H9 (cell line): Measurements from ENCODE around the gene ENOX2. TPM values are rescaled to one million over a fixed set of nuclear protein-coding genes. Genes with fewer than 3 reads are reported as not detected.

ENCODE experiments used
- DNase-seq: peaks from one replicate; pipeline ENCODE4 v3.0.0-alpha.2; 2017
- H2AFZ ChIP-seq: one replicate; pipeline ENCODE4 v1.6.1; 2013; ENCODE audit warnings: mild to moderate bottlenecking, low read length, control low read depth, moderate library complexity
- H2AK5ac ChIP-seq: 2 replicates; pipeline ENCODE4 v1.6.1; 2013; ENCODE audit warnings: low read length, control low read depth, mixed read lengths; ENCODE audit not compliant: insufficient read length
- H2BK120ac ChIP-seq: one replicate; pipeline ENCODE4 v1.6.1; 2013; ENCODE audit warnings: low read depth, mild to moderate bottlenecking, low read length, control low read depth, inconsistent platforms; ENCODE audit not compliant: poor library complexity, severe bottlenecking
- H2BK12ac ChIP-seq: 2 replicates; pipeline ENCODE4 v1.6.1; 2013; ENCODE audit warnings: low read length, control low read depth, mixed read lengths, low read depth; ENCODE audit not compliant: insufficient read length
- H2BK15ac ChIP-seq: 2 replicates; pipeline ENCODE4 v1.6.1; 2013; ENCODE audit warnings: low read depth, low read length, control low read depth
- H2BK20ac ChIP-seq: one replicate; pipeline ENCODE4 v1.6.1; 2013; ENCODE audit warnings: low read depth, mild to moderate bottlenecking, low read length, control low read depth, inconsistent platforms; ENCODE audit not compliant: poor library complexity, severe bottlenecking
- H2BK5ac ChIP-seq: 2 replicates; pipeline ENCODE4 v1.6.1; 2013; ENCODE audit warnings: low read length, control low read depth, mixed read lengths; ENCODE audit not compliant: insufficient read length
- H3K14ac ChIP-seq: 2 replicates; pipeline ENCODE4 v1.6.1; 2013; ENCODE audit warnings: low read length, control low read depth; ENCODE audit not compliant: insufficient read depth
- H3K18ac ChIP-seq: 2 replicates; pipeline ENCODE4 v1.6.1; 2013; ENCODE audit warnings: low read depth, mild to moderate bottlenecking, mixed read lengths, low read length, control low read depth; ENCODE audit not compliant: insufficient read length
- H3K23ac ChIP-seq: 2 replicates; pipeline ENCODE4 v1.6.1; 2013; ENCODE audit warnings: low read length, control low read depth, mixed read lengths, low read depth; ENCODE audit not compliant: insufficient read length
- H3K23me2 ChIP-seq: 2 replicates; pipeline ENCODE4 v1.6.1; 2013; ENCODE audit warnings: low read depth, mild to moderate bottlenecking, mixed read lengths, low read length, control low read depth; ENCODE audit not compliant: insufficient read length, poor library complexity, severe bottlenecking
- H3K27ac ChIP-seq: 2 replicates; pipeline ENCODE4 v1.5.1; 2013; ENCODE audit warnings: low read length, control low read depth, mixed read lengths, low read depth; ENCODE audit not compliant: insufficient read length
- H3K27me3 ChIP-seq: 2 replicates; pipeline ENCODE4 v1.6.1; 2013; ENCODE audit warnings: low read length, control low read depth, inconsistent platforms; ENCODE audit not compliant: insufficient read depth
- H3K4ac ChIP-seq: 2 replicates; pipeline ENCODE4 v1.6.1; 2013; ENCODE audit warnings: low read depth, mild to moderate bottlenecking, control low read depth, inconsistent platforms, low read length, moderate library complexity
- H3K4me1 ChIP-seq: 2 replicates; pipeline ENCODE4 v1.6.1; 2013; ENCODE audit warnings: low read length, control low read depth, inconsistent platforms; ENCODE audit not compliant: insufficient read depth
- H3K4me2 ChIP-seq: 2 replicates; pipeline ENCODE4 v1.6.1; 2013; ENCODE audit warnings: low read length, control low read depth, mixed read lengths; ENCODE audit not compliant: insufficient read length, insufficient read depth
- H3K56ac ChIP-seq: 2 replicates; pipeline ENCODE4 v1.6.1; 2013; ENCODE audit warnings: low read depth, mild to moderate bottlenecking, mixed read lengths, low read length, control low read depth; ENCODE audit not compliant: insufficient read length
- H3K79me1 ChIP-seq: 2 replicates; pipeline ENCODE4 v1.6.1; 2013; ENCODE audit warnings: low read depth, mild to moderate bottlenecking, moderate library complexity, low read length, control low read depth, inconsistent platforms; ENCODE audit not compliant: insufficient read depth, poor library complexity, severe bottlenecking
- H3K79me2 ChIP-seq: 2 replicates; pipeline ENCODE4 v1.6.1; 2013; ENCODE audit warnings: low read length, control low read depth, inconsistent platforms; ENCODE audit not compliant: insufficient read depth
- H3K9ac ChIP-seq: 2 replicates; pipeline ENCODE4 v1.6.1; 2013; ENCODE audit warnings: low read length, control low read depth, mixed read lengths; ENCODE audit not compliant: insufficient read length; ENCODE audit errors: extremely low read depth
- H3K9me3 ChIP-seq: one replicate; pipeline ENCODE4 v1.6.1; 2013; ENCODE audit warnings: low read depth, low read length, inconsistent platforms; ENCODE audit not compliant: control insufficient read depth
- H3T11ph ChIP-seq: one replicate; pipeline ENCODE4 v1.6.1; 2013; ENCODE audit warnings: mild to moderate bottlenecking, low read length, control low read depth, inconsistent platforms
- H4K20me1 ChIP-seq: one replicate; pipeline ENCODE4 v1.6.1; 2013; ENCODE audit not compliant: control insufficient read depth, insufficient read length, insufficient read depth
- H4K5ac ChIP-seq: 2 replicates; pipeline ENCODE4 v1.6.1; 2013; ENCODE audit warnings: low read depth, mild to moderate bottlenecking, mixed read lengths, low read length, control low read depth; ENCODE audit not compliant: insufficient read length
- H4K8ac ChIP-seq: replicated peaks from 2 replicates; pipeline ENCODE4 v1.6.1; 2013; ENCODE audit warnings: low read length, control low read depth, mixed read lengths, low read depth; ENCODE audit not compliant: insufficient read length
- H4K91ac ChIP-seq: 2 replicates; pipeline ENCODE4 v1.6.1; 2013; ENCODE audit warnings: low read depth, mild to moderate bottlenecking, moderate library complexity, mixed read lengths, low read length, control low read depth; ENCODE audit not compliant: insufficient read length
- H3K27ac Mint-ChIP-seq, 3 experiments: 2 replicates in 2 of 3; 3 replicates in 1 of 3; pipeline ENCODE4 v1.8.0; 2020 to 2021; ENCODE audit warnings: mixed read lengths in 3 of 3, mild to moderate bottlenecking in 1 of 3, moderate library complexity in 1 of 3
- H3K27me3 Mint-ChIP-seq: 2 replicates; pipeline ENCODE4 v1.8.0; 2021; ENCODE audit warnings: low read depth, mild to moderate bottlenecking, moderate library complexity, mixed read lengths
- H3K36me3 Mint-ChIP-seq, 3 experiments: 2 replicates in 2 of 3; 3 replicates in 1 of 3; pipeline ENCODE4 v1.8.0; 2020 to 2021; ENCODE audit warnings: low read depth in 3 of 3, mixed read lengths in 3 of 3; ENCODE audit not compliant: insufficient read depth in 1 of 3
- H3K4me1 Mint-ChIP-seq, 2 experiments: 2 replicates each; pipeline ENCODE4 v1.8.0; 2020; ENCODE audit warnings: mixed read lengths in 2 of 2
- H3K4me3 Mint-ChIP-seq, 2 experiments: 2 replicates in 1 of 2; 3 replicates in 1 of 2; pipeline ENCODE4 v1.8.0; 2020 to 2021; ENCODE audit warnings: mild to moderate bottlenecking in 2 of 2, mixed read lengths in 2 of 2, moderate library complexity in 1 of 2
- H3K9me3 Mint-ChIP-seq, 2 experiments: 2 replicates in 1 of 2; 3 replicates in 1 of 2; pipeline ENCODE4 v1.8.0; 2020; ENCODE audit warnings: mild to moderate bottlenecking in 2 of 2, mixed read lengths in 2 of 2, moderate library complexity in 1 of 2
- CTCF ChIP-seq: fragments of 200-600 bp; sonication (generic); conservative IDR thresholded peaks from 3 replicates; pipeline ENCODE4 v1.8.0; 2021; ENCODE audit warnings: antibody characterized with exemption, mild to moderate bottlenecking
- WGBS: extraction: QIAGEN DNeasy Blood & Tissue Kit; methylation state at CpG from one replicate; pipeline ENCODE4 v1.1.7; 2013; ENCODE audit warnings: missing lambda C conversion rate, low lambda C conversion rate, mixed read lengths; ENCODE audit not compliant: insufficient read length; ENCODE audit errors: extremely low coverage; 5-methylcytosine and 5-hydroxymethylcytosine counted together
- total RNA-seq: library from RNA; stranded (reverse); gene quantifications from 2 replicates; pipeline ENCODE4 v1.2.1, GENCODE V29; 2021

ENOX2 gene
- total RNA-seq, 1 experiment from 2014 or later, result 17.7 TPM

GRCh38 chrX:130827648-130828047 is 75.4 kb downstream of the ENOX2 start:
- Mint-ChIP-seq H3K27me3 (no peaks in the 10 kb centered on the region), H3K9me3 (no peaks in the 10 kb centered on the region), H3K4me1 (peaks cover 2 to 3% of the 10 kb centered on the region in 2 experiments; a peak in 3 of 4 replicates), H3K27ac (no peak overlapping the region), H3K36me3 (no peaks in the 10 kb centered on the region; a peak in 1 of 7 replicates), H3K4me3 (no peak overlapping the region)
- H4K20me1 ChIP-seq, result no peaks in the 10 kb centered on the region
- no peak overlapping the region for H3K27ac ChIP-seq
- H4K91ac ChIP-seq, result no peak overlapping the region
- H3K9me3 ChIP-seq, result no peaks in the 10 kb centered on the region
- H2AFZ ChIP-seq, result no peak overlapping the region
- H2BK120ac ChIP-seq, result no peak overlapping the region
- no peak overlapping the region for H3K4me2 ChIP-seq
- H3K56ac ChIP-seq, result no peak overlapping the region
- no peak overlapping the region for H2BK20ac ChIP-seq
- H2BK12ac ChIP-seq, result no peak overlapping the region
- H3K4me1 ChIP-seq, result no peaks in the 10 kb centered on the region; the same call in 1 of the 2 replicates
- no peak overlapping the region for H3K18ac ChIP-seq
- H4K8ac ChIP-seq, result no peak overlapping the region
- no peak for DNase-seq
- no peak overlapping the region for H3K23ac ChIP-seq
- no peak overlapping the region for H2AK5ac ChIP-seq
- H3T11ph ChIP-seq, result no peak overlapping the region
- no peak overlapping the region for H2BK5ac ChIP-seq
- H3K9ac ChIP-seq, result no peak overlapping the region
- WGBS, result no CpG with 5 or more reads among the region's 2 CpGs
- no peak overlapping the region for H2BK15ac ChIP-seq
- H3K79me2 ChIP-seq, result no peaks in the 10 kb centered on the region
- no peak overlapping the region for H3K4ac ChIP-seq
- H3K79me1 ChIP-seq, result no peaks in the 10 kb centered on the region
- no peaks in the 10 kb centered on the region for H3K23me2 ChIP-seq
- no peaks in the 10 kb centered on the region for H3K27me3 ChIP-seq
- no peak for TF ChIP-seq CTCF
- H3K14ac ChIP-seq, result no peak overlapping the region
- no peak overlapping the region for H4K5ac ChIP-seq
